B cell (primary cell): ENCODE results near the gene SRA1. TPM values are rescaled to one million over a fixed set of nuclear protein-coding genes. Genes with fewer than 3 reads are reported as not detected.

Experiments
- ATAC-seq: fragments of 200-7000 bp; cut with Tn5 transposase; one replicate; pipeline ENCODE4 v1.10.0; 2021; ENCODE audit warnings: low read depth, mild to moderate bottlenecking, moderate number of reproducible peaks, moderate library complexity
- CTCF ChIA-PET: fragments of 350-600 bp; sonication (Branson Sonifier 250); formaldehyde crosslinking; loops from one replicate; lab custom pipeline; 2021; ENCODE audit warnings: antibody characterized with exemption, inconsistent platforms; lab: Charles Lee
- POLR2A ChIA-PET: fragments of 350-600 bp; sonication (Branson Sonifier 250); formaldehyde crosslinking; loops from one replicate; lab custom pipeline; 2021; ENCODE audit warnings: antibody characterized with exemption; lab: Charles Lee
- DNase-seq: peaks from one replicate; pipeline ENCODE4 v3.0.0; 2013
- H2AFZ ChIP-seq: 2 replicates; pipeline ENCODE4 v1.6.1; 2012; ENCODE audit warnings: mild to moderate bottlenecking, low read depth, low read length; ENCODE audit not compliant: insufficient read depth, poor library complexity, severe bottlenecking
- H3K27ac ChIP-seq, 2 donors: 1 replicate in 1 of 2; 2 replicates in 1 of 2; pipeline ENCODE4 v1.5.1; 2012 to 2013; ENCODE audit warnings: low read length in 2 of 2, mild to moderate bottlenecking in 2 of 2, moderate library complexity in 1 of 2
- H3K27me3 ChIP-seq, 4 experiments: fragments of 200-600 bp in 1 of 4; sonication (generic) in 1 of 4; replicated peaks in 1 of 4; 1 replicate in 2 of 4; 2 replicates in 2 of 4; pipeline versions ENCODE4 v1.6.1 to v1.7.0; 2013 to 2016; ENCODE audit warnings: low read length in 3 of 4, mild to moderate bottlenecking in 2 of 4, mixed read lengths in 1 of 4, moderate library complexity in 1 of 4; ENCODE audit not compliant: insufficient read depth in 4 of 4, control insufficient read depth in 3 of 4; ENCODE audit errors: control extremely low read depth in 1 of 4
- H3K36me3 ChIP-seq, 2 experiments: replicated peaks in 1 of 2; 1 replicate in 1 of 2; 2 replicates in 1 of 2; pipeline versions ENCODE4 v1.6.1 to v1.7.1; 2013; ENCODE audit warnings: low read length in 1 of 2; ENCODE audit not compliant: insufficient read depth in 2 of 2, control insufficient read depth in 1 of 2; ENCODE audit errors: control extremely low read depth in 1 of 2, extremely low read depth in 1 of 2
- H3K4me1 ChIP-seq, 2 donors: fragments of 200-600 bp in 1 of 2; sonication (generic) in 1 of 2; 1 replicate in 1 of 2; 2 replicates in 1 of 2; pipeline versions ENCODE4 v1.5.1 to v1.6.1; 2013 to 2017; ENCODE audit warnings: low read length in 2 of 2; ENCODE audit not compliant: control insufficient read depth in 2 of 2, insufficient read depth in 2 of 2
- H3K4me2 ChIP-seq: replicated peaks from 2 replicates; pipeline ENCODE3; 2012; ENCODE audit warnings: mild to moderate bottlenecking, low read depth, low read length; ENCODE audit not compliant: poor library complexity, severe bottlenecking
- H3K4me3 ChIP-seq, 5 experiments: fragments of 200-600 bp in 1 of 5; sonication (generic) in 1 of 5; 1 replicate in 3 of 5; 2 replicates in 2 of 5; pipeline versions ENCODE4 v1.5.1 to v1.7.0; 2011 to 2016; ENCODE audit warnings: low read length in 4 of 5, mild to moderate bottlenecking in 4 of 5, low read depth in 2 of 5, control low read depth in 1 of 5, moderate library complexity in 1 of 5; ENCODE audit not compliant: insufficient read depth in 1 of 5; ENCODE audit errors: control extremely low read depth in 1 of 5, extremely low read depth in 1 of 5
- H3K79me2 ChIP-seq: fragments of 200-600 bp; sonication (generic); one replicate; pipeline ENCODE4 v1.6.0; 2016; ENCODE audit warnings: low read length; ENCODE audit not compliant: control insufficient read depth, insufficient read depth
- H3K9ac ChIP-seq: fragments of 200-600 bp; sonication (generic); 2 replicates; pipeline ENCODE4 v1.6.1; 2017; ENCODE audit warnings: mild to moderate bottlenecking, low read length, moderate library complexity
- H3K9me3 ChIP-seq, 3 donors: one replicate each; pipeline versions ENCODE4 v1.6.1 to v1.7.1; 2013; ENCODE audit warnings: low read length in 2 of 3; ENCODE audit not compliant: control insufficient read depth in 2 of 3, insufficient read depth in 1 of 3; ENCODE audit errors: control extremely low read depth in 1 of 3
- H4K20me1 ChIP-seq: 2 replicates; pipeline ENCODE4 v1.6.0; 2012; ENCODE audit warnings: mild to moderate bottlenecking, low read length; ENCODE audit not compliant: insufficient read depth, control insufficient read depth, poor library complexity, severe bottlenecking
- H3K27ac Mint-ChIP-seq: one replicate; pipeline ENCODE4 v1.8.0; 2021; ENCODE audit warnings: mixed read lengths
- H3K27me3 Mint-ChIP-seq: one replicate; pipeline ENCODE4 v1.8.0; 2021; ENCODE audit warnings: mixed read lengths
- H3K4me1 Mint-ChIP-seq: one replicate; pipeline ENCODE4 v1.8.0; 2021; ENCODE audit warnings: mixed read lengths
- H3K4me3 Mint-ChIP-seq: one replicate; pipeline ENCODE4 v1.8.0; 2021; ENCODE audit warnings: mixed read lengths
- H3K9me3 Mint-ChIP-seq: one replicate; pipeline ENCODE4 v1.8.0; 2022; ENCODE audit warnings: mixed read lengths; ENCODE audit not compliant: insufficient read depth
- CTCF ChIP-seq: fragments of 200-600 bp; IDR thresholded peaks from one replicate; pipeline ENCODE4 v1.8.0; 2022; ENCODE audit warnings: antibody characterized with exemption, mild to moderate bottlenecking
- EZH2 ChIP-seq: IDR thresholded peaks from 2 replicates; pipeline ENCODE4 v1.6.1; 2012; ENCODE audit warnings: borderline replicate concordance, low read depth, mild to moderate bottlenecking, moderate library complexity, low read length; ENCODE audit not compliant: insufficient read depth, poor library complexity, severe bottlenecking
- WGBS: methylation state at CpG from one replicate; pipeline ENCODE4 v1.1.5; 2013; ENCODE audit warnings: missing lambda C conversion rate; ENCODE audit not compliant: insufficient coverage; 5-methylcytosine and 5-hydroxymethylcytosine counted together
- intact Hi-C: fragments of 100-400 bp; cut with micrococcal nuclease; formaldehyde crosslinking; loops from one replicate; pipeline ENCODE4 v1.10.0; 2022
- polyA plus RNA-seq: library from polyadenylated mRNA; depleted of rRNA; stranded (reverse); fragments of >200 nt; gene quantifications from 2 replicates; pipeline ENCODE4 v1.2.3, GENCODE V29; 2012
- total RNA-seq, 2 donors: library from RNA; stranded (reverse); fragments of 120-200 nt in 1 of 2; gene quantifications; 1 replicate in 1 of 2; 2 replicates in 1 of 2; pipeline versions ENCODE4 v1.2.3 to v1.2.4, GENCODE V29; 2013 to 2022

Gene SRA1
- total and polyA plus RNA-seq, 2 donors (not counting 1 experiment from before 2014, with no cell fraction given) = 23.2 to 25.6 TPM

GRCh38 chr5:140574165-140574564 is 16.9 kb upstream of the SRA1 start:
- Histone ChIP-seq H3K27me3 (no peaks in the 10 kb centered on the region), H3K4me1 (peaks cover 10 to 12% of the 10 kb centered on the region in 2 donors), H3K9me3 (no peaks in the 10 kb centered on the region), H2AFZ (no peak overlapping the region), H3K27ac (no peak overlapping the region), H4K20me1 (no peaks in the 10 kb centered on the region), H3K36me3 (peaks cover 0 to 7% of the 10 kb centered on the region in 2 experiments), H3K4me3 (no peak overlapping the region), H3K9ac (no peak overlapping the region), H3K79me2 (peaks cover 4% of the 10 kb centered on the region), H3K4me2 (no peak overlapping the region)
- POLR2A ChIA-PET = no interaction called here
- Mint-ChIP-seq H3K4me1 (peaks cover 12% of the 10 kb centered on the region), H3K27ac (no peak overlapping the region), H3K4me3 (no peak overlapping the region), H3K27me3 (no peaks in the 10 kb centered on the region), H3K9me3 (no peaks in the 10 kb centered on the region)
- DNase-seq (no peak), ATAC-seq (no peak)
- 100% methylated on average over 1 of the region's 3 CpGs for WGBS
- TF ChIP-seq CTCF (no peak), EZH2 (no peak)
- CTCF ChIA-PET = no interaction called here
- intact Hi-C loops = no loop called here

- H2AFZ ChIP-seq = no peak overlapping the region
Observed at GRCh38 chr5:140573683-140574082, 16.4 kb upstream of the SRA1 start.

More at GRCh38 chr5:140573683-140574082, 16.4 kb upstream of the SRA1 start:
- ChIA-PET CTCF (no interaction called here), POLR2A (no interaction called here)
- Mint-ChIP-seq H3K27ac (no peak overlapping the region), H3K4me3 (no peak overlapping the region), H3K27me3 (no peaks in the 10 kb centered on the region), H3K4me1 (peaks cover 17% of the 10 kb centered on the region), H3K9me3 (no peaks in the 10 kb centered on the region)
- H3K4me2 ChIP-seq = no peak overlapping the region
- peaks cover 15 to 17% of the 10 kb centered on the region in 2 donors for H3K4me1 ChIP-seq
- H3K9me3 ChIP-seq = no peaks in the 10 kb centered on the region
- H3K79me2 ChIP-seq = peaks cover 4% of the 10 kb centered on the region
- H4K20me1 ChIP-seq = no peaks in the 10 kb centered on the region
- no peak overlapping the region for H3K4me3 ChIP-seq
- 95% methylated on average over 7 of the region's 7 CpGs for WGBS
- H3K27ac ChIP-seq = no peak overlapping the region
- peaks cover 0 to 7% of the 10 kb centered on the region in 2 experiments for H3K36me3 ChIP-seq
- intact Hi-C loops = no loop called here
- no peaks in the 10 kb centered on the region for H3K27me3 ChIP-seq
- ATAC-seq (no peak), DNase-seq (no peak)
- TF ChIP-seq EZH2 (no peak), CTCF (no peak)
- H3K9ac ChIP-seq = no peak overlapping the region
